Measurements from ENCODE around the gene CPE. TPM values are rescaled to one million over a fixed set of nuclear protein-coding genes. Genes with fewer than 3 reads are reported as not detected.

The CPE gene
- total RNA-seq, 1 donor from 2014 or later = not detected

GRCh38 chr4:165375465-165375864 lies 3.3 kb upstream of the CPE start:
- no peaks in the 10 kb centered on the region for H3K36me3 Mint-ChIP-seq (ENCODE audit: low read depth)
- no peak overlapping the region for H3K27ac Mint-ChIP-seq
- peaks cover 10% of the 10 kb centered on the region for H3K4me1 Mint-ChIP-seq
- no peaks in the 10 kb centered on the region for H3K9me3 Mint-ChIP-seq
- ChIA-PET CTCF (interaction anchor here (1.0 kb wide), 1 partner anchor 51 kb away, joined by 3 read pairs; no protein-coding TSS in a partner anchor), POLR2A (no interaction called here)
- no peak for ATAC-seq (ENCODE audit: low read depth)
- H3K4me3 Mint-ChIP-seq = no peak overlapping the region
- intact Hi-C loops (cut with micrococcal nuclease) = no loop called here
- no peak for TF ChIP-seq CTCF (IDR thresholded peaks at IDR 0.05)
- H3K27me3 Mint-ChIP-seq = peaks cover 38% of the 10 kb centered on the region
- DNase-seq = no peak

GRCh38 chr4:165378398-165378744 lies 437 bp upstream of the CPE start:
- CTCF ChIA-PET = no interaction called here
- H3K4me1 Mint-ChIP-seq = peaks cover 10% of the 10 kb centered on the region
- TF ChIP-seq CTCF (IDR thresholded peaks at IDR 0.05) = no peak
- no peaks in the 10 kb centered on the region for H3K36me3 Mint-ChIP-seq (ENCODE audit: low read depth)
- no peak for ATAC-seq (ENCODE audit: low read depth)
- no peaks in the 10 kb centered on the region for H3K9me3 Mint-ChIP-seq
- H3K27me3 Mint-ChIP-seq = peaks cover 43% of the 10 kb centered on the region
- peak overlapping the region; percentile 65 for H3K4me3 Mint-ChIP-seq
- intact Hi-C loops (cut with micrococcal nuclease) = no loop called here
- DNase-seq = no peak
- POLR2A ChIA-PET = no interaction called here
- H3K27ac Mint-ChIP-seq = no peak overlapping the region

- peaks cover 47% of the 10 kb centered on the region for H3K27me3 Mint-ChIP-seq
- H3K4me3 Mint-ChIP-seq = peak overlapping the region; percentile 53
- no peaks in the 10 kb centered on the region for H3K36me3 Mint-ChIP-seq (ENCODE audit: low read depth)
- DNase-seq = no peak
- no peak for TF ChIP-seq CTCF (IDR thresholded peaks at IDR 0.05)
- intact Hi-C loops (cut with micrococcal nuclease) = no loop called here
- ATAC-seq (ENCODE audit: low read depth) = no peak
- H3K4me1 Mint-ChIP-seq = peaks cover 10% of the 10 kb centered on the region
- no peak overlapping the region for H3K27ac Mint-ChIP-seq
- ChIA-PET POLR2A (no interaction called here), CTCF (no interaction called here)
- no peaks in the 10 kb centered on the region for H3K9me3 Mint-ChIP-seq
Measured at GRCh38 chr4:165379678-165380064, 863 bp downstream of the CPE start.

- ChIA-PET CTCF (interaction anchor here (1.6 kb wide), 1 partner anchor 250 kb away, joined by 4 read pairs; no protein-coding TSS in a partner anchor), POLR2A (no interaction called here)
- DNase-seq = no peak
- intact Hi-C loops (cut with micrococcal nuclease) = no loop called here
- Mint-ChIP-seq H3K27me3 (peaks cover 41% of the 10 kb centered on the region), H3K4me1 (peaks cover 10% of the 10 kb centered on the region), H3K36me3 (ENCODE audit: low read depth) (no peaks in the 10 kb centered on the region), H3K4me3 (no peak overlapping the region), H3K27ac (no peak overlapping the region), H3K9me3 (no peaks in the 10 kb centered on the region)
- ATAC-seq (ENCODE audit: low read depth) = no peak
- TF ChIP-seq CTCF (IDR thresholded peaks at IDR 0.05) = no peak
Measured at GRCh38 chr4:165380805-165381204, 2.0 kb downstream of the CPE start.

- H3K9me3 Mint-ChIP-seq = no peaks in the 10 kb centered on the region
- no peak overlapping the region for H3K4me3 Mint-ChIP-seq
- no peaks in the 10 kb centered on the region for H3K36me3 Mint-ChIP-seq (ENCODE audit: low read depth)
- no peak for TF ChIP-seq CTCF (IDR thresholded peaks at IDR 0.05)
- intact Hi-C loops (cut with micrococcal nuclease) = no loop called here
- ATAC-seq (ENCODE audit: low read depth) = no peak
- no peak for DNase-seq
- ChIA-PET POLR2A (no interaction called here), CTCF (interaction anchor here (1.6 kb wide), 1 partner anchor 251 kb away, joined by 4 read pairs; no protein-coding TSS in a partner anchor)
- H3K27me3 Mint-ChIP-seq = peaks cover 34% of the 10 kb centered on the region
- no peak overlapping the region for H3K27ac Mint-ChIP-seq
- H3K4me1 Mint-ChIP-seq = peaks cover 10% of the 10 kb centered on the region
Measured at GRCh38 chr4:165381821-165382373, 3.1 kb downstream of the CPE start.
